Mesendoderm (in vitro differentiated cells): ENCODE measurements around the gene CAPN5.

ENCODE experiments used
- DNase-seq: peaks from one replicate; pipeline ENCODE4 v3.0.0; 2013
- H2AK5ac ChIP-seq: 2 replicates; pipeline ENCODE4 v1.6.1; 2013; ENCODE audit warnings: low read length, inconsistent platforms
- H2BK120ac ChIP-seq: 2 replicates; pipeline ENCODE4 v1.6.1; 2013; ENCODE audit warnings: low read depth, mild to moderate bottlenecking, low read length, moderate library complexity, mixed read lengths
- H2BK15ac ChIP-seq: replicated peaks from 2 replicates; pipeline ENCODE4 v1.6.1; 2013; ENCODE audit warnings: low read depth, mild to moderate bottlenecking, moderate library complexity
- H2BK5ac ChIP-seq: 2 replicates; pipeline ENCODE4 v1.6.1; 2013; ENCODE audit warnings: low read length, inconsistent platforms
- H3K18ac ChIP-seq: 2 replicates; pipeline ENCODE4 v1.6.1; 2013; ENCODE audit warnings: mild to moderate bottlenecking, low read length, mixed read lengths
- H3K23ac ChIP-seq: one replicate; pipeline ENCODE4 v1.6.1; 2013; ENCODE audit warnings: low read length
- H3K27ac ChIP-seq: 2 replicates; pipeline ENCODE4 v1.5.1; 2013; ENCODE audit warnings: low read depth, mild to moderate bottlenecking, inconsistent platforms, low read length, moderate library complexity
- H3K27me3 ChIP-seq: 2 replicates; pipeline ENCODE4 v1.6.1; 2013; ENCODE audit warnings: low read length, control low read depth, mild to moderate bottlenecking, inconsistent platforms; ENCODE audit not compliant: insufficient read depth, poor library complexity
- H3K36me3 ChIP-seq: 2 replicates; pipeline ENCODE4 v1.6.1; 2013; ENCODE audit warnings: low read length, inconsistent platforms; ENCODE audit not compliant: control insufficient read depth, insufficient read depth
- H3K4ac ChIP-seq: one replicate; pipeline ENCODE4 v1.6.1; 2013; ENCODE audit warnings: low read depth, mild to moderate bottlenecking, low read length, moderate library complexity
- H3K4me1 ChIP-seq: 2 replicates; pipeline ENCODE4 v1.6.1; 2013; ENCODE audit warnings: low read depth, low read length, inconsistent platforms; ENCODE audit not compliant: control insufficient read depth
- H3K4me2 ChIP-seq: 2 replicates; pipeline ENCODE4 v1.6.1; 2013; ENCODE audit warnings: low read length
- H3K4me3 ChIP-seq: 2 replicates; pipeline ENCODE4 v1.5.1; 2013; ENCODE audit warnings: mild to moderate bottlenecking, low read length
- H3K56ac ChIP-seq: one replicate; pipeline ENCODE4 v1.6.1; 2013; ENCODE audit warnings: low read length
- H3K79me1 ChIP-seq: 2 replicates; pipeline ENCODE4 v1.6.1; 2013; ENCODE audit warnings: low read length, inconsistent platforms
- H3K79me2 ChIP-seq: 2 replicates; pipeline ENCODE4 v1.6.1; 2013; ENCODE audit warnings: mild to moderate bottlenecking, low read length; ENCODE audit not compliant: control insufficient read depth, insufficient read depth
- H3K9ac ChIP-seq: 2 replicates; pipeline ENCODE4 v1.6.1; 2013; ENCODE audit warnings: low read length, inconsistent platforms
- H4K5ac ChIP-seq: one replicate; pipeline ENCODE4 v1.6.1; 2013; ENCODE audit warnings: low read length
- H4K8ac ChIP-seq: one replicate; pipeline ENCODE4 v1.6.1; 2013; ENCODE audit warnings: low read depth, mild to moderate bottlenecking, control low read depth, low read length, moderate library complexity
- WGBS: extraction: QIAGEN DNeasy Blood & Tissue Kit; methylation state at CpG from one replicate; pipeline ENCODE4 v1.1.7; 2013; ENCODE audit warnings: low lambda C conversion rate, missing lambda C conversion rate; ENCODE audit not compliant: insufficient coverage; ENCODE audit errors: extremely low coverage; 5-methylcytosine and 5-hydroxymethylcytosine counted together

The CAPN5 gene

DNA sequence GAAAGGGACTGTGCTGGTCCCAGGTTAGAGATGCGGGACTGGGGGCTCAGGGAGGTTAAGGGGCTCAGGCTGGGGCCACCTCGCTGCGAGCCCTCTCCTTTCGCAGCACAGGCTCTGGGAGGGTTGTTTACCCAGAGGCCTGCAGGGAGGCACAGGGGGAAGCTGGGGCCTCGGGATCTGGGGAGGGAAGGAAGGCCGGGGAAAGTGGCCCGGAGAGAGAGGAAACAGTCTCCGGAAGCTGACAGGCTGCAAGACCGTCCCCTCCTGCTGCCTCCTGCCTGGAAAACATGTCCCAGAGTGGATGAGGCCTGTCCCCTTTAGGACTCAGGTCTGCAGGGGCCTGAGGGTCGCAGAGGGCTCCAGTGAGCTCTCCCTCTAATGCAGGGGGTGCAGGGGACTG, 106.7 kb downstream of the CAPN5 start:
- no peak for DNase-seq
- no peak overlapping the region for H2BK120ac ChIP-seq
- no peak overlapping the region for H3K4me3 ChIP-seq
- H2AK5ac ChIP-seq, result no peak overlapping the region
- H3K79me2 ChIP-seq, result no peaks in the 10 kb centered on the region
- H3K9ac ChIP-seq, result no peak overlapping the region
- H4K8ac ChIP-seq, result no peak overlapping the region
- H2BK5ac ChIP-seq, result no peak overlapping the region
- WGBS, result no CpG with 5 or more reads among the region's 10 CpGs
- no peaks in the 10 kb centered on the region for H3K79me1 ChIP-seq
- no peak overlapping the region for H4K5ac ChIP-seq
- peaks cover 17% of the 10 kb centered on the region for H3K4me1 ChIP-seq
- H3K56ac ChIP-seq, result peak overlapping the region; percentile 46
- H2BK15ac ChIP-seq, result no peak overlapping the region
- no peaks in the 10 kb centered on the region for H3K27me3 ChIP-seq
- H3K4ac ChIP-seq, result no peak overlapping the region
- H3K36me3 ChIP-seq, result no peaks in the 10 kb centered on the region
- no peak overlapping the region for H3K27ac ChIP-seq
- peak overlapping the region; percentile 20 for H3K23ac ChIP-seq
- H3K4me2 ChIP-seq, result no peak overlapping the region
- H3K18ac ChIP-seq, result no peak overlapping the region

DNA sequence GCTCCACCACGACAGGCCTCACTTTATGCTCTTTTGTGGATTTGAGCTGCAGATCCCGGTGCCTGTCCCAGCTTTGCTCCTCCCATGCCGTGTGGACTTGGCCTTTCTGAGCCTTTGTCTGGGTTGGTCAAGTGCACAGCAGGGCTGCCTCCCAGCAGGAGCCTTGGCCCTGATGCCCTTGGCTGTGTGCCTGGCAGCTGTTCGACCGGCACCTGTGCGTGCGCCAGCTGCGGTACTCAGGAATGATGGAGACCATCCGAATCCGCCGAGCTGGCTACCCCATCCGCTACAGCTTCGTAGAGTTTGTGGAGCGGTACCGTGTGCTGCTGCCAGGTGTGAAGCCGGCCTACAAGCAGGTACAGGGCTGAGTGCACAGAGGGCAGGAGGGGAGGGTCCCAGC, 107.8 kb downstream of the CAPN5 start:
- Histone ChIP-seq H2BK120ac (no peak overlapping the region), H3K27me3 (no peaks in the 10 kb centered on the region), H4K8ac (no peak overlapping the region), H2BK5ac (no peak overlapping the region), H3K18ac (no peak overlapping the region), H3K79me2 (no peaks in the 10 kb centered on the region), H3K56ac (no peak overlapping the region), H3K4me1 (peaks cover 17% of the 10 kb centered on the region), H3K9ac (no peak overlapping the region), H3K23ac (no peak overlapping the region), H3K36me3 (no peaks in the 10 kb centered on the region), H3K4me3 (no peak overlapping the region), H4K5ac (no peak overlapping the region), H3K27ac (no peak overlapping the region), H3K4me2 (no peak overlapping the region), H3K79me1 (no peaks in the 10 kb centered on the region), H3K4ac (no peak overlapping the region), H2AK5ac (no peak overlapping the region), H2BK15ac (no peak overlapping the region)
- peak; percentile 18 for DNase-seq
- WGBS, result no CpG with 5 or more reads among the region's 16 CpGs

DNA sequence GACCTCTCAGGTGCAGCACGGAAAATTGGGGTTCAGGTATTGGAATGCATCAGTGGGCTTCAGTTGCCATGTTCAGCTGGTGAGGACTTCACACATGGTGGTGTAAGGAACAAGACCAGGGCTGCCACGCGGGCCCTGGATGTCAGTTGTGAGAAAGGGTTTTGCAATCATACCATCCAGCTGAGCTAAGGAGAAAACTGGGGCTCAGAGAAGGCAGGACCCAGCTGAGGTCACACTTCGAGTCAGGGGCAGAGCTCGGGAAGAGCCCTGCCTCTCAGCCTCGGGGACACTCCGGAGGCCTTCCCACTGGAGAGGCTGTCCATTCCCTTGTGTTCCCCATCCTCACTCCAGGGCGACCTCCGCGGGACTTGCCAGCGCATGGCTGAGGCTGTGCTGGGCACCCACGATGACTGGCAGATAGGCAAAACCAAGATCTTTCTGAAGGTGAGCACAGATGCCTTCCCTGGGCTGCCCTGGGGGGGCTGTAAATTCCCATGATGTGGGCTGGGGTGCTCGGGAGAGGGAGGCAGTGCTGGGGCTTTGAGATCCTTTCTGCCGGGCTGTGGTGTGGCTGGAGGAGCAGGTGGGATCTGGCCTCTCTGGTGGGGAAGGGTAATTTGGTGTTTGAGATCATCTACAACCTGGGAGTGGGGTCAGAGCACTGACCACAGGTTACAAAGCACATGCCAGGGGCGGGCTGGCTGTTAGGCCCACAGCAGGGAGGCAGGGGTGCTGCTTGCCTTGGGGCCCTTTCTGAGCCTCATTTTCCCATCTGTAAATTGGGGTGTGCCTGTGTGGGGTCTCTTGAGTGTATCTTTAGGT, 108.5 kb downstream of the CAPN5 start:
- Histone ChIP-seq H3K56ac (peak overlapping the region; percentile 74), H3K4me2 (no peak overlapping the region), H3K18ac (no peak overlapping the region), H3K27ac (peak overlapping the region; percentile 5), H3K4me1 (peaks cover 17% of the 10 kb centered on the region), H2BK120ac (no peak overlapping the region), H2BK15ac (no peak overlapping the region), H3K4ac (no peak overlapping the region), H3K23ac (no peak overlapping the region), H3K4me3 (no peak overlapping the region), H3K9ac (no peak overlapping the region), H3K79me1 (no peaks in the 10 kb centered on the region), H3K79me2 (no peaks in the 10 kb centered on the region), H4K5ac (no peak overlapping the region), H3K27me3 (no peaks in the 10 kb centered on the region), H3K36me3 (no peaks in the 10 kb centered on the region), H2AK5ac (no peak overlapping the region), H2BK5ac (no peak overlapping the region), H4K8ac (no peak overlapping the region)
- WGBS, result no CpG with 5 or more reads among the region's 15 CpGs
- DNase-seq, result no peak
